ENCODE measurements around the gene ANTXR1.

- TF ChIP-seq CTCF (conservative IDR thresholded peaks at IDR 0.05) (no peak), ZFX (IDR thresholded peaks at IDR 0.05) (no peak)
Observed at GRCh38 chr2:69224512-69224837, 211.5 kb downstream of the ANTXR1 start.

Measured in C4-2B (cell line).